NCI-H524 (cell line): ENCODE data around the gene INSL3.

Experiments
- DNase-seq, 2 experiments: peaks; one replicate each; lab custom pipeline; 2025; lab: John Stamatoyannopoulos, UW

Gene INSL3

DNA sequence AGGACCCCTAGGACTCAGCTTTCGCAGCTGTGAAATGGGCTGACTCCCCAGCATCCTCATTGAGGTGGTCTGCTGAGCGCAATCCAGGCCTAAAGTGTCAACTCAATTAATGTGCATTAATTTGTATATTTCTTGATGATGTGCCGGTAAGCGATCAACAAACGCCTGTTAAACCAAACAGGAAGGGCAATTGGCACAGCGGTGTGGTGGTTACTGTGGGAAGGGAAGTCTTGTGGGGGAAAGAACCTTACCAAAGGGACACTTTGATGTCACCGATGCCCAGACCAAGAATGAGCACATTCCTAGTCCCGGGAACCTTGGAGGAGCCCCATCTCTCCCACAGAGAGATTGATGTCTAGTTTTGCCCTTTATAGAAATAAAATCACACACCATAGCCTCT is 24.8 kb upstream of the INSL3 start:
- no peak for DNase-seq

DNA sequence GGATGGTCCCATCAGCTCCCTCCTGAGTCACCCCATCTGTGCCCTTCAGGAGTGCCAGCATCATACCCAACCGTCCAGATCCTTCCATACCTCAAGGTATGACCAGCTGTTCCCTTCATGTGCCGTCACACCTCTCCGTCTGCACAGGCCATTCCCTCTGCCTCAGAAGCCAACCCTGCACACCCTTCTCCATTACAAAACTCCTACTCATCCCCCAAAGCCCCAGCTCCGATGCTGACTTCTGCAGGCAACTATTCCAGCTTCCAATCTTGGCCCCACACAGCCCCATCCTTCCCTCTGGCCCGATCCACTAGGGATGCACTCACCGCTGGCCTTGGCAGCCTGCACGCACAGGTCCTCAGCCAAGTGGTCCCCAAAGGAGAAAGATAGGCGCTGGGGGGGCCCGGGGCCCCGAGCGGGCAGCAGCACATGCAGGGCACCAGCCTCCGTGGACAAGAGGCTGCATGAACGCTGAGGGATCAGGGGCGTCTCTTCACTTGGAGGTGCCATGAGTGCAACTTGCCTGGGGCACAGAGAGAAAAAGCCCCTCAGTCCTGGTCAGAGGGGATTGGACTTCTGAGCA is 22.7 kb upstream of the INSL3 start:
- DNase-seq: no peak

DNA sequence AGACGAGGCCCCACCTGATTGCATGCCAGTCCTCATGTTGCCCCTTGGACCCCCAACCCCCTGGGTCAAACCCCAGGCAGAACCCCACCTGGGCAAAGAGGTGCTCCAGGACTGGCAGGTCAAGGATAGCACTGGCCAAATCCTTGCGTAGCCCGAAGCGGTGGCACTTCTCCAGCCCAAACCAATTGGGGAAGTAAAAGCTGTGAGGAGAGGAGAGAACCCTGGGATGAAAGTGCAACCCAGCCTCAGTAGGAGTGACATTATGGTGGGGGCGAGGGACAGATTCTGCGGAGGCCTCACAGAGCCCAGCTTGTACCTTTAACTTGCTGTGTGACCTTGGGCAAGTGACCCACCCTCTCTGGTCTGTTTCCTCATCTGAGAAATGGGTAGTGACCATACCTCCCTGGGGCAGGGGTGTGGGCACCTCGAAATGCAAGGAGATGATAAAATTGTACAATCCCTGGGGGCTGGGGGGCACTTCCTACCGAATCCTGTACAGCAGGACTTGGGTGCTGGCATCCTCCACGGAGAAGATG is 22.0 kb upstream of the INSL3 start:
- no peak for DNase-seq

DNA sequence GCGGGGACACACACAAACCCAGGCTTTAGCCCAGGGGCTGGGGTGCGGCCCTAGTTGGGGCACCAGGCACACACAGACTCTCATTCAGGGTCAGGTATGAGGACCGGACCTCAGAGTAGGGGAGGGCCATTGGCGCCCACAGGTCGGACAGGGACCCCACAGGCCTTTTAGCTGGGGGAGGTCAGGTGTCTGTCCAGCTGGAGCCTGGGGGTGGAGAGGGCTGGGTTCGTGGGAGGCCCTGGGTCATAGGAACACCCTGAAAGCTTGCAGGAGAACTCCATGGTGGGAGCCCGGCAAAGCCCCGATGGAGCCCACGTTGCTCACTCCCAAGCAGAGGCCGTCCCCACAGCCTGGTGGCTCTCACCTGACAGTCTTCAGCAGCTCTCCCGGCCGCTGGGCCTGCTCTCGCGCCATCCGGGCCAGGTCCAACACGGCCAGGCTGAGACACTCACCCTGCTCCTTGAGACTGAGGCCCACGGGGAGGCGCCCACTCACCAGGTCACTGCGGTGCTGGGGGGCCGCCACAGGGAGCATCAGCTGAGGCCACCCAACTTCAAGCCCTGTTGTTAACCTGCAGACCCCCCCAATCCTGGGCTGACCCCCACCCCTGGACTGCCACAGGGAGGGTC is 21.5 kb upstream of the INSL3 start:
- no peak for DNase-seq

DNA sequence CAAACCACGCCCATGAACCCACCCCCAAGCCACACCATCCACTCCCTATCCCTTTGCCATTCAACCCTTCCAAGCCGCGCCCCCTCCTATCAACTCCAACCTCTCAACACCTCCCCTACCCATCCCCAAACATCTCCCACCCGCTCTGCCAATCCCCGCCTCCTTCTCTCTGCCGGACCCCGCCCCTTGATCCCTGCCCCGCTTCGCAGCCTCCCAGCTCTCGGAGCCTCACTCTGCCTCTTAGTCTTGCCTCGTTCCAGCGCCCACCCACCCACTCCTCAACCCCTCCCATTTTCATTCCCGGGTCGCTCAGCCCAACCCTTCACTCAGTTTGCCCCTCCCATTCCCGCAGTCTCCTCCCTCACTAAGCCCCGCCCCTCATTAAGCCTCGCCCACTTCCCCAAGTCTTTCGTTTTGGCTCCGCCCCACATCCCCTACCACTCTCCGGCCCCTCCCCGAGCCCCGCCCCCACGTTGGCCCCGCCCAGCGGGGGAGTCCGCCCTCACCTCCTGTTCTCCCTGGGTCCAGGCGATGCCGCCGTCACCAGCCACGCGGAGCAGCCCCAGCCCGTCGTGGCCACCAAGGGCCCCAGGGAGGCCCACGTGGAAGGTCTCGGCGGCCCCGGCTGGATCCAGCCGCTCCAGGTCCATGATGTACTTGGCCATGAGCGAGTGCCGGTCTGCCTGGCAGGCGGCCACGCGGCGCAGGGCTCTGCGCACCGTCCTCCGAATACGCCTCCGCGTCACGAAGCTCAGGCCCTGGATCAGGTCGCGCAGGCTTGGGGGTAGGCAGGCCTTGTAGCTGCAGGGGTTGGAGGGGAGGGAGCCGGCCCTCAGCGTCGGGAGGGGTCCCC is 20.7 kb upstream of the INSL3 start:
- DNase-seq: peak; percentile 92 to 95

DNA sequence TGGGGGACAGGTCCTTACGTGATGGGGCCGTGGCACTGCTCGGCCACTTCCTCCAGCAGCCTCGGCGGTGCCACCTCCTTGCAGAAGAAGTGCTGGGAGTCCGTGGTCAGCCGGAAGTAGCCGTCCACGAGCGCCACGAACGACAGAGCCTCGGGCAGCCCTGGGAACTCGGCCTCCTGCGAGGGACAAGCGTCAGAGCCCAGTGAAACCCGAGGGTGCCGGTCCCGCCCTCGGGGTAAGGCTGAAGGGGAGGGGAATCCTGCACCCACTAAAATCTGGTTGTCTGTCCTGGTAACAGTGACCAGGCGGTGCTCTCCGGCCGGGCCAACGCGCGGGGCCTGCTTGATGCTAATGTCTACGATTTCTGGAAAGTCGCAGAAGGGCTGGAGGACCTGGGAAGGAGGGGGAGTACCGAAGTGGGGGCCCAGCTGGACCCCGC is 20.1 kb upstream of the INSL3 start:
- no peak for DNase-seq

DNA sequence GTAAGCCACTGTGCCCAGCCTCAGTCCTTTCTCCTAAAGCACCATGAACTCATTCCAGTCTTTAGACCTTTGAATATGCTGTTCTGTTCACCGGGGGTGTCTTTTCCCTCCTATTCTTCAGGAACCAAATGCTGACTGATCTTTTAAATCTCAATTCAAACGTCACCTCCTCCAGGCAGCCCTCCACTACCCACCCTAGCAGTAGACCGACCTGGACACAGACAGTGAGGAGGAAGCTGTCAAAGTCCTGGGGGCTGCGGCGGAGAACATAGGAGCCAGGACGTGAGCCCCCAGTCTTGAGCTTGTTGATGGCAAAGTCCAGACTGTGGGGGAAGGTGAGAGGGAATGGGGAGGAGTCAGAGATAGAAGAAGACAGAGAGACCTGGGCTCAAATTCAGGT is 18.7 kb upstream of the INSL3 start:
- DNase-seq: no peak

DNA sequence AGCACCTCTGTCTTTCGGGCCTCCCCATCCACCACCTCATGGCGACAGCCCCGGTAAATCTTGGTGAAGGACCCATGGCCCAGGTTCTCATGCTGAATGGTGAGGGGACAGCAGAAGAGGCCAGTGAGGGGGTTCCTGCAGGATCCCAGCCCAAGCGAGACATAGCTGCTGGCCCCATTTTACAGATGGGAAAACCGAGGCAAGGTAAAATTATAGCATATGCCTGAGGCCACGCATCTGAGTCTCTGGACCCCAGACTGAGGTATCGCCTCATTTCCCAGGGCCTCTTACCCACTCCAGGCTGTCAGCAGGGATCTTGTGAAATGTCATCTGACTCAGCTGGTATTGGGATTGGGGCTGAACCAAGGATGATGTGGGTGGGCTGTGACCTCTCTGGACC is 16.7 kb upstream of the INSL3 start:
- DNase-seq: no peak

DNA sequence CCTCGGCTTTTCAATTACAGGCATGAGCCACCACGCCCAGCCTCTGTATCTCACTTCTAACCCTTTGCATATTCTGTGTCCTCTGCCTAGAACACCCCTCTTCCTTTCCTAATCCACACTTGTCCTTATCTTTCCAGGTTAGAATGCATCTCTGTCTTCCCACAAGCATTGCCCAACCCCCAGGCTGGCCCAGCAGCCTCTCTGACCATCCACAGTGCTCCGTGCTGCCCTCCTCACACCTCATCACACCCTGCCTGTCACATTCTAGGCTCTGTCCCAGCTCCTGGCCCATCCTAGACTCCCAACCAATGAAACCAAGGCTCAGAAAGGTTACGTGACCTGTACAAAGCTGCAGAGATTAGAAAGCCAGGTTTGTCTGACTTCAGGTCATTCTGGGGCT is 15.2 kb upstream of the INSL3 start:
- DNase-seq: no peak

DNA sequence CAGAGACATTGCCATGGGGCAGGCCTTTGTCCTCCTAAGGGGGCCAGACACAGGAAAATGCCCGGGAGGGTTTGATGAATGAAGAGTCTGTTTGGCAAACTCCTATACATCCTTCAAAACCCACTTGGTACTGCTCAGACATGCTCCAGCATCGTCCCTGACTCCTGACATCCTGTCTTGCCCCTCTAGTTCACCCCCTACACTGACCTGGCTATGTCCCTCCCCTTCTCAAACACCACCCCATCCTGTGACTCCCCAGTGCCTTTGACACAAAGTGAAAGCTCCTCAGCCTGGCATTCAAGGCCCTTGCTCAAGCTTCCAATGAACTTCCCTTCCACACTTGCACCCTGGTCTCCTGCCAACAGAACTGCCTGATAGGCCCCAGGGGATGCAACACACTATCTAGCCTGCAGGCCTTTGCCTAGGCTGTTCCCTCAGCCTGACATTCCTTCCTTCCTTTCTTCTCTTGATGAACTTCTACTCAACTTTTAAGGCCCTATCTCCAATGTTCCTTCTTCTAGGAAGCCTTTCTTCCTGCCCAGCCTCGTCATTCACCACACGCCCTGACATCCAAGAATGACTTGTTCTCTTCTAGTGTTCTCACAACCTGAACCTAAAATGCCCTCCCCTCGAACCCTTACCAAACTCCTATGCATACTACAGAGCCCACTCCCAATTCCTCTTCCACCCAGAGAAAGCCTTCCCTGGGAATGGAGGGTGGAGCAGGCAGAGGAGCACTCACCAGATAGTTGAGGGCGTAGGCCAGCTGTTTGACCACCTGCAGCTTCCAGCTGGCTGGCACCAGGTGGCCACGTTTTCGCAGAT is 14.1 kb upstream of the INSL3 start:
- DNase-seq: no peak

DNA sequence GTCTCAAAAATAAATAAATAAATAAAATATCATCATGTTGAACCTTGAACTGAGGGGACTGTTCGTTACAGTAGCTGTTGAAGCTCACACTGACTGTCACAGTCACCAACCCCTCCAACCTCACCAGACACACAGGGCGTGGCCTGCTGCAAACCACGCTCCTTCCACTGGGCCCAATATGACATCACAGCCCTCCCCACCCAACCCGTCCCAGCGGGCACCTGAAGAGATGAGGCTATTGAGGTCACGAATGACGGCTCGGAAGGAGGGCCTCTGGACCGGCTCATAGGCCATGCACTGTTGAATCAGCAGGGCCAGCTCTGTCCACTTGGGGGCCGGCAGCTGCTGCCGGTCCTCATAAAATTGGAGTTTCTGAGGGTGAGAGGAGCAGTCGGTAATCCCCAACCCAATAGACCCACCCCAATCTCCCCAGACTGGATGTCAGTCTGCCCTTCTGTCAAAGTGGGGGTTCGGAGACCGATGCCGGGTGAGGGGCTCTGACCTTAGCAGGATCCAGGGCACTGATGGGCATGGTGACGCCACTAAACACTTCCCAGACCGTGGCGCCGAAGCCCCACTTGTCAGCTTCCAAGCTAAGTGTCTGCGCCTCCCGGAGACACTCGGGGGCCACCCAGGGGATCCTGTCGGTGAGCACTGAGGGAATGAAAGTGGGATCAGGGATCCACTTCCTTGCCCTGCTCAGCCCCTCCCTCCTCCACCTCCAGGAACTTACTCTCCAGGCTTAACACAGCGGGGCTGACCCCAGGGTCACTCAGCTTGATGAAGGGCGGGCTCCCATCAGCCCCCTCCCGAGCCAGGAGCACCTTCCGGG is 13.2 kb upstream of the INSL3 start:
- peak in 1 of 2 experiments; percentile 27 for DNase-seq

DNA sequence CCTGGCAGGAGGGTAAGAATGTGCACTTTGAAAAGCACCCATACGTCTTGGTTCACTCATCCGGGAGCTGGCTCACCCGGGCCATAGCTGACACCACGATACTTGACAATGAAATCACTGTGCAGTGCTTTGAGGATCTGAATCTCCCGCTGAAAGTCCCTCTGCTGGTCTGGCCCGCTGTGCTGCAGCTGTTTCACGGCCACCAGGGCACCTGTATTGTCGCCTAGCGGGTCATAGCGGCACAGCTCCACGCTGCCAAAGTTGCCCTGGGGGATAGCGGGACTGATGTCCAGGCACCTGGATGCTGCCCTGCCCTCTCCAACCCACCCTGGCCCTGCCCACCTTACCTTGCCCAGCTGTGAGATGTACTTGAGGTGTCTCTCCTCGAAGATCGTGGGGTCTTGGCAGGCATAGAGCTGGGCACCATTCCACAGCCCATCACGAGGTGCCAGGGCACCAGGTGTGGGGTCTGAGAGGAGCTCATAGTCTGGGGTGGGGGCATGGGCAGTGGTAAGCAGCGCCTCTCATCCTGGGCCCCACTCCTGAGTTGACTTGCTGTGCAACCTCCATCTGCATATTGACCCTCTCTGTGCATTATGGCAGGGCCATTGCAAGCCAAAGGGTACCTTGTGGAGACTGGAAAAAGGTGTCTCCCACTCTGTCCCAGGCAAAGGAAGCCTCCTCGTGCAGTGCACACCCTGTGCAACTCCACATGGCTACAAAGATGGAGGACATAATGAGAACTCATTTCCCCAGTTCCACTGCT is 11.3 kb upstream of the INSL3 start:
- DNase-seq: no peak

DNA sequence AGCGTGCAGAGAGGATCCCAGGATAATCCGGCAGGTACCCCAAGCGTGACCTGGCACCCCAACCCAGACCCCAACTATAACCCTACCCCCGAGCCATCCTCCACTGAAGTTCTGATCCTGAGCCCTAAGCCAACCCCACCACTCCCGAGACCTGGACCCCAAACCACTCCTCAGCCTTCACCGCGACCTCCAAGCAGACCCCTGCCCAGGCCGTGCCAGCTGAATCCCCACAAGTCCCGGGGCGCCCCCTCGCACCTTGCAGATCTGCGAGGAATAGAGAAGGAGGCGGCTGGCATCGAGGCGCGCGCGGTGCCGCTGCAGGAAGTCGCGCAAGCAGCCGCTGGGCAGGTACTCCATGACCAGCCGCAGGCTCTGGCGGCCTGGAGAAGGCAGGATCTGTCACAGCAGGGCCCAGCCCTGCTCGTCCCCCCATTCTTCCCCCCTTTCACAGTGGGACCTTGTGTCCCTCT is 10.1 kb upstream of the INSL3 start:
- no peak for DNase-seq

DNA sequence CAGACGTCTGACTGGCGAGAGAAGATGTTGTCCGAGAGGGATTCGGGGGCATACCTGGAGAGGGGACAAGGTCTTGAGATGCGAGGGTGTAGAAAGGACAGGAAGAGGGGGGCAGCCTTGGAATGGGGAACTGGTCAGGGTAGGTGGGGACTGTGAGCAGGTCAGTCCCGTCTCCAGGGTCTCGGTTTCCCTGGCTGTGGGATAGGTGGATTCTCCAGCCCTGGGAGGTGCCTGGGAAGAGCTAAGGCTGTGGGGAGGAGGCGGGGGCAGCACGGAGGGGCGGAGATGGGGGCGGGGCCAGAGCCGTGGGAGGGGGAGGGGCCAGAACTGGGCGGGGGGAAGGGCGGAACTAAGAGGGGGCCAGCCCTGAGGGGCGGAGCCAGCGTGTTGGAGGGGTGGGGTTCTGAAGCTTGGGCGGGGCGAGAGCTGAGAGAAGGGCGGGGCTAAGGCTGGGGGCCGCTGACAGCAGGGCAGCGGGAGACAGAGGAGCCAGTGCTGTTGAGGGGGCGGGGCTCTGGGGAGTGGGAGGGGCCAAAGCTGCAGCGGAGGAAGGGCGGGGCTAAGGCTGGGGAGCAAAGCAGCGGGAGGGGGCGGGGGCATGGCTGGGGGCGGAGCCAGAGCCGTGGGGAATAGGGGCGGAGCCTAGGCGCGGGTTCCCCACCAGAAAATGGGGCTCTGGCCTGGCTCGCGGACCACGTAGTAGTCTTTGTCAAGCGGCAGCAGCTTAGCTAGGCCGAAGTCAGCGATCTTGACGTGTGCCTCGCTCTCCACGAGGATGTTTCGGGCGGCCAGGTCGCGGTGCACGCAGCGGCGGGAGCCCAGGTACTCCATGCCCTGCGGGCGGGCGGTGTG is 9.5 kb upstream of the INSL3 start:
- DNase-seq: peak; percentile 69 to 93

DNA sequence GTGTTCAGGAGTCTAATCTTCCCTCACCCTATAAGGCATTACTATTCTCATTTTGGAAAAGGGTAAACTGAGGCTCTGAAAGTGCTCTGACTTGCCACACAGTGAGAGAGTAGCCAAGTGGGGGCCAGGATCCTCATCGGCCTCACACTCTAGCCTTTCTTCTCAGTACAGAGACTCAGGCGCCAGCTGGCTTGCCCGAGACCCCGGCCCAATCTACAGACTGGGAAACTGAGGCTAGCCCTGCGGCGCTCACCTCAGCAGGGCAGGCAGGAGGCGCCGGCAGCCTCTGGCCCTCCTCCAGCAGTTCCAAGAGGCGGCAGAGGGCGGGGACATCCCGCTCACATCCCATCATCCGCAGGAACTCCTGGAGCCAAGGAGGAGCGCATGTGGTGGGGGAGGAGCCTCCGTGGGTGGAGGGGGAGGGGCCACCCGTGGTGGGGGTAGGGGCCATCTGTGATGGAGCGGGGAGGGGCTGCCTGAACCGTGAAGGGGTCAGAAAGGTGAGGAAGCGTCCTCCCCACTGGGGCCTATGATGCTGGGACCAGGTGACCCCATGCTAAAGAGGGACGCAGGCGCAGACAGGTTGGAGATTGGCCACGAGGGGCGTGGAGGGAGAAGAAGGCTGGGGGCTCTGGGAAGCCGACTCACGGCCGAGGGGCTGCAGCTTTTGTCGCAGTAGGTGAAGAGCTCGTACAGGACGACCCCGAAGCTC is 8.7 kb upstream of the INSL3 start:
- DNase-seq: peak; percentile 68 to 82

DNA sequence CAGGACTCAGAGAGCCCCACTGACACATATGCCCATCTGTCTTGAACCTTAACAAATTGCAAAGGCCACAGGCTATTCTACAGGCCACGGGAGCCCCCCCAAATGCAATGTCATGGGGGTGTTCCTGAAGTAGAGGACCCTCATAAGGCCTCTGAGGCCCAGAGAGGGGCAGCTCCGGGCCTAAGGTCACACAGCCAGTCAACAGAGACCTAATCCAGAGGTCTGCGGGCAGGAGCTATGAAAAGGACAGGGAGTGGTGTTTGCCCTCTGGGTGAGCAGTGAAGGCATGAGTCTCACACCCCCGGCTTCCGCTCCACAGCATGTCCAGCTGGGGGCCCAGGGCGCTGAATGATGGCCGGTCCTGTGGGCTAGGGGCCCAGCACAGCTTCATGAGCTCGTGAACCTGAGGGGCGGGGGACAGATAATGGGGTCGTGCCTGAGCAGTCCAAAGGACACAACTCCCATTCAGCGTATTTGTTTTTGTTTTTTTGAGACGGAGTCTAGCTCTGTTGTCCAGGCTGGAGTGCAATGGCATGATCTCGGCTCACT is 5.3 kb upstream of the INSL3 start:
- DNase-seq: no peak

DNA sequence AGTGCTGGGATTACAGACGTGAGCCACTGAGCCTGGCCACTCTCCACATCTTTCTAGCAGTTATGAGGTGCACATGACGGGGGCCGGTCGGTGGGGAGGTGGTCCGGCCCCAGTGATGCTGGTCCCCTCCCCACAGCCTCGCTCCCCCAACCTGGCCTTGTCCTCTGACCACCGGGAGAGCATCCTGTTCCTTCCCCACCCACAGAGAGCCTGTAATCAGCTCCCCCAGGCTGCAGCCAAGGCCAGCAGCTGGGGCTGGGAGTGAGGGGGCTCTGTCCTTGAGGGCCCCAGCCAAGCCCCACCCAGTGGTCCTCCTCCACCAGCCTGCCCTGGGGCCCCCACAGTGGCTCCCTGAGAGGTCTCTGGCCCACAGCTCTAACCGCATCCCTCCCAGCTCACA is 3.0 kb upstream of the INSL3 start:
- no peak for DNase-seq

DNA sequence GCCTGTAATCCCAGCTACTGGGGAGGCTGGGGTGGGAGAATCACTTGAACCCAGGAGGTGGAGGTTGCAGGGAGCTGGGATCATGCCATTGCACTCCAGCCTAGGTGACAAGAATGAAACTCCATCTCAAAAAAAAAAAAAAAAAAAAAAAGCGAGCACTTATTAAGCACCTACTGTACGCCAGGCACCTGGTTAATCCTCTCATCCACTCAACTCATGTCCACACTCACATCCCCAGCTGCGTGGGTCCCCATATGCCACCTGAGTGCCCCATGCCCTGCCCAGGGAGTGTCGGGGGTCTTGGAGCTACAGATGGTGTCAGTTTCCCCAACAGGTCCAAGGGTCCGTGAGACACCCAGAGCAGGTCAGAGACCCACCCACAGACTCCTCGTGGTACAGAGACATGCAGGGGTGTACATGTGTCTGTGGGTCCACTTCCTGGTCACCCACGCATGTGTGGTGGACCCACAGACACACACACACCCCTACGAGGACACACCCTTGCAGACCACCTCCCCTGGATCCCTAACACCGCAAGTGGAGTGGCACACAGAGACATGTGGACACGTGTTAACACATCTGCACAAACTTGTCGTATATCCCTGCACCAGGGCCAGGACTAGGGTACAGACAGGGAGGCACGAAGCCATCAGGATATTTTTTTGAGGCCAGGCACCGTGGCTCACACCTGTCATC is 3.5 kb downstream of the INSL3 start:
- no peak for DNase-seq
